ENCODE data around the gene PCMT1. TPM values are rescaled to one million over a fixed set of nuclear protein-coding genes. Genes with fewer than 3 reads are reported as not detected.
A peak's percentile ranks its signal among the peaks of the same experiment; 100 is the strongest.
"Not testable (repeated sequence)": the region's sequence is repeated elsewhere in the genome, so short reads cannot be mapped to it uniquely, and the experiment has no call there.

The PCMT1 gene
- total RNA-seq, 1 donor = 104 TPM

DNA sequence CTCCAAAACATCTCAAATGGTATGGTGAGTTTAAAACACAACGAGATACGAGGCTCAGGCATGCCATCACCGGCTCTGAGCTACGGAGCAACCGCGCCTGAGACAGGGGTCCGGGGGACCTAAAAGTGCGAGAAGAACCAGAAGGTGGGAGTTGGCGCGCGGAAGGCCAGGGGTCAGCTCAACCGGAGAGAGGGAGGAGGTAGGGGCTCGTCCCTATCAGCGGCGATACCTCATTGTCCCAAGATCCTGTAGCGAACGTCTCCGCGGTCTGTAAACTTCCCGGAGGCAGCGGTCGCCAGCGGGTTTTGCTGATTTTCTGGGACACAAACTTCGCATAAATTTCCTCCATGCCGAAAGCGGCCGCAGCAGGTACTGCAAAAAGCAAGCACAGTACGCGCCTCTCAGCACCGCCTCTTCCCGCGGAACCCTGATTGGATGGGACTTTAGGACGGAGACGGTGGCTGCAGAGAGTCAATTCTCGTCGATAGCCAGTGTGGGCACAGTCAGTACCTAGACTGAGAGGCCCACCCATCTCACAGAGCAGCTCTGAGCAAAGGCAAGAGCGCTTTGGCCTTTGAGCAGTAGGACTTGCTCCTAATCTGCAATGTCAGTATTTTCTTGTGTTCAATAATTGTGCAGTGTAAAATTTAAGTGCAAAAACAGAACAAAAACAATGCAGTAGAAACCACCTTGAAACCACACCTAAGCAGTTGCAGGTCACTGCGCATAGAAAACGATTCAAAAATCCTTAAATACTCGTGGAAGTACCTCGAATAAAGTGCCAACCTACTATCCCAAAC, 3.2 kb upstream of the PCMT1 start, which contains the start of gene NUP43:
TSS of gene NUP43 (minus strand) at position 383 of the 800 bp plus-strand sequence. CDS start at position 349, 34 bp downstream.
- peak within 1 kb of the TSS; percentile 90 for H3K4me3 ChIP-seq (ENCODE audit: insufficient read depth, low read length)
- H3K79me2 ChIP-seq (ENCODE audit: insufficient read depth, low read length) = peaks cover 35% of the 10 kb centered on the region
- H3K27me3 ChIP-seq (ENCODE audit: insufficient read depth, low read length) = no peaks in the 10 kb centered on the region
- peak; percentile 95 for DNase-seq (ENCODE audit: insufficient read length, low spot score, missing footprints)
- TF ChIP-seq, protein P1, sequence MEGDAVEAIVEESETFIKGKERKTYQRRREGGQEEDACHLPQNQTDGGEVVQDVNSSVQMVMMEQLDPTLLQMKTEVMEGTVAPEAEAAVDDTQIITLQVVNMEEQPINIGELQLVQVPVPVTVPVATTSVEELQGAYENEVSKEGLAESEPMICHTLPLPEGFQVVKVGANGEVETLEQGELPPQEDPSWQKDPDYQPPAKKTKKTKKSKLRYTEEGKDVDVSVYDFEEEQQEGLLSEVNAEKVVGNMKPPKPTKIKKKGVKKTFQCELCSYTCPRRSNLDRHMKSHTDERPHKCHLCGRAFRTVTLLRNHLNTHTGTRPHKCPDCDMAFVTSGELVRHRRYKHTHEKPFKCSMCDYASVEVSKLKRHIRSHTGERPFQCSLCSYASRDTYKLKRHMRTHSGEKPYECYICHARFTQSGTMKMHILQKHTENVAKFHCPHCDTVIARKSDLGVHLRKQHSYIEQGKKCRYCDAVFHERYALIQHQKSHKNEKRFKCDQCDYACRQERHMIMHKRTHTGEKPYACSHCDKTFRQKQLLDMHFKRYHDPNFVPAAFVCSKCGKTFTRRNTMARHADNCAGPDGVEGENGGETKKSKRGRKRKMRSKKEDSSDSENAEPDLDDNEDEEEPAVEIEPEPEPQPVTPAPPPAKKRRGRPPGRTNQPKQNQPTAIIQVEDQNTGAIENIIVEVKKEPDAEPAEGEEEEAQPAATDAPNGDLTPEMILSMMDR (IDR thresholded peaks at IDR 0.05; ENCODE audit: extremely low read depth, low read depth, low read length) = peak; percentile 51
- peaks cover 11% of the 10 kb centered on the region for H3K4me1 ChIP-seq (ENCODE audit: insufficient read depth, low read length)
- H3K9me3 ChIP-seq (ENCODE audit: low read depth, low read length) = no peaks in the 10 kb centered on the region
- H3K36me3 ChIP-seq (ENCODE audit: insufficient read depth, low read length) = peaks cover 17% of the 10 kb centered on the region
- peaks cover 7% of the 10 kb centered on the region for H4K20me1 ChIP-seq (ENCODE audit: insufficient read depth, low read length)
- peak within 1 kb of the TSS; percentile 97 for H2AFZ ChIP-seq (ENCODE audit: low read length)
- H3K4me2 ChIP-seq (ENCODE audit: insufficient read depth, low read length) = peak within 1 kb of the TSS; percentile 91
- peak within 1 kb of the TSS; percentile 68 for H3K27ac ChIP-seq (ENCODE audit: low read depth, low read length)

DNA sequence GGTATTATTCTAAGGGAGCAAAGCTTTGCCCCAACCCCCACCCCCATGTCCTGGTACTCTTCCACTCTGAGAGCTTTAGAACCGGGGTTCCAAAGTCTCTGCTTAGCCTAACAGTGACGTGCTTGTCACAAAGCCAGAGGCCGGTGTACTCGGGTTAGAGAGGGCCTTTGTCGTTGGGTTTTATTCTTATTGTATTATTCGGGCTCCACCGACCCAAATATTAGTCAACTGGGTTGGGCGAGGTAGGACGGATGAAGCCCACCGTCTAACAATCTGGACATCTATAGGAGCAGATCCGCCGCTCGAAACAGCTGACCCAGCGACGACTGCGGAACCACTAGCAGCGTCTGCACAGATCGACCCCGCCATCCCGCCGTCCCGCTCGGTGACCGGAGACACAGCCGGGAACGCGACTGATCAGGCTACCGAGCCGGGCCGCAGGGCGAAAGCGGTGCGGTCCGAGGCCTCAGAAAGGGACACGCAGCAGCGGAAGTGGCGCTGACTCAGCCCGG, 403 bp upstream of the PCMT1 start:
- not testable (repeated sequence) for H3K9me3 ChIP-seq (ENCODE audit: low read depth, low read length); H3K36me3 ChIP-seq (ENCODE audit: insufficient read depth, low read length); H3K27me3 ChIP-seq (ENCODE audit: insufficient read depth, low read length); DNase-seq (ENCODE audit: insufficient read length, low spot score, missing footprints)
- Histone ChIP-seq H2AFZ (ENCODE audit: low read length) (peak overlapping the region; percentile 77), H3K27ac (ENCODE audit: low read depth, low read length) (peak overlapping the region; percentile 33), H3K4me3 (ENCODE audit: insufficient read depth, low read length) (peak overlapping the region; percentile 95), H3K79me2 (ENCODE audit: insufficient read depth, low read length) (peaks cover 63% of the 10 kb centered on the region), H4K20me1 (ENCODE audit: insufficient read depth, low read length) (peaks cover 17% of the 10 kb centered on the region), H3K4me2 (ENCODE audit: insufficient read depth, low read length) (peak overlapping the region; percentile 65), H3K4me1 (ENCODE audit: insufficient read depth, low read length) (peaks cover 15% of the 10 kb centered on the region)

DNA sequence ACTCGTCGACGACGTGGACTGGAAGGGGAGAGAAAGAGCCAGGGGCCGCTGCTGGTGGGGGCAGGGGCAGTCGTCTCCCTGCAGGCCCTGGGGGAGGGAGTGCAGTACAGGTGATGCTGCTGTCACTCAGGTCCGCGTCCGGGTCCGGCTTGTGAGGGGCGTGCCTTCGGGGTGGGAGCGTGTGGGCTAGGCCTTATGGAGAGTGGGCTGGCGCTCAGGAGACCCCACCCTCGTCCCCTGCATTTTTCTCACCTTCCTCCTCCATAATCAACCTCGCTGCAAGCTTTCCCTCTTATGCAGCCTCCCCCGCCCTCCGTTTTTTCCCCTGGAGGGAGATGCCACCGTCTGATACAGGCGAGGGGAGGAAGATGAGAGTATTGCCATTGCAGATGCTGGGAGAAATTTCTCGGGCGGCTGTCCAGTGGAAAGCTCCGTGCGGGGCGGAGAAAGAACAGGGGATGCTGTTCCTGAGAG, 632 bp downstream of the PCMT1 start:
- H3K27ac ChIP-seq (ENCODE audit: low read depth, low read length) = peak overlapping the region; percentile 47
- TF ChIP-seq, protein P1 (IDR thresholded peaks at IDR 0.05; ENCODE audit: extremely low read depth, low read depth, low read length) = no peak
- H3K4me1 ChIP-seq (ENCODE audit: insufficient read depth, low read length) = peaks cover 15% of the 10 kb centered on the region
- H3K9me3 ChIP-seq (ENCODE audit: low read depth, low read length) = no peaks in the 10 kb centered on the region
- peak overlapping the region; percentile 95 for H3K4me3 ChIP-seq (ENCODE audit: insufficient read depth, low read length)
- DNase-seq (ENCODE audit: insufficient read length, low spot score, missing footprints) = peak; percentile 90
- H3K79me2 ChIP-seq (ENCODE audit: insufficient read depth, low read length) = peaks cover 68% of the 10 kb centered on the region
- no peaks in the 10 kb centered on the region for H3K36me3 ChIP-seq (ENCODE audit: insufficient read depth, low read length)
- no peaks in the 10 kb centered on the region for H3K27me3 ChIP-seq (ENCODE audit: insufficient read depth, low read length)
- H2AFZ ChIP-seq (ENCODE audit: low read length) = peak overlapping the region; percentile 93
- peak overlapping the region; percentile 90 for H3K4me2 ChIP-seq (ENCODE audit: insufficient read depth, low read length)
- H4K20me1 ChIP-seq (ENCODE audit: insufficient read depth, low read length) = peaks cover 18% of the 10 kb centered on the region

DNA sequence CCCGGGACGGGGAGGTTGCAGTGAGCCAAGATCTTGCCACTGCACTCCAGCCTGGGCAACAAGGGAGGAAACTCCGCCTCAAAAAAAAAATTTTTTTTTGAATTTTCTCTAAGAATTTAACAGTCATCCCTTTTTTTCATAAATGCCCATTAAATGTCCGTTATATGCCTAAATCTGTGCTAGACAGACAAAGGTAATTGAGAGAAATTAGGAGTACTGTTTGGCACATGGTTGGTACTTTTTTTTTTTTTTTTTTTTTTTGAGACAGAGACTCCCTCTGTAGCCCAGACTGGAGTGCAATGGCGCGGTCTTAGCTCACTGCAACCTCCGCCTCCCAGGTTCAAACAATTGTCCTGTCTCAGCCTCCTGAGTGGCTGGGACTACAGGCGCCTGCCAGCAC, 1.7 kb downstream of the PCMT1 start:
- Histone ChIP-seq H3K4me3 (ENCODE audit: insufficient read depth, low read length) (peak overlapping the region; percentile 95), H4K20me1 (ENCODE audit: insufficient read depth, low read length) (peaks cover 27% of the 10 kb centered on the region), H3K4me1 (ENCODE audit: insufficient read depth, low read length) (peaks cover 9% of the 10 kb centered on the region), H3K4me2 (ENCODE audit: insufficient read depth, low read length) (peak overlapping the region; percentile 90), H3K9me3 (ENCODE audit: low read depth, low read length) (no peaks in the 10 kb centered on the region), H2AFZ (ENCODE audit: low read length) (no peak overlapping the region), H3K27me3 (ENCODE audit: insufficient read depth, low read length) (no peaks in the 10 kb centered on the region), H3K36me3 (ENCODE audit: insufficient read depth, low read length) (no peaks in the 10 kb centered on the region), H3K79me2 (ENCODE audit: insufficient read depth, low read length) (peaks cover 68% of the 10 kb centered on the region), H3K27ac (ENCODE audit: low read depth, low read length) (peak overlapping the region; percentile 47)
- DNase-seq (ENCODE audit: insufficient read length, low spot score, missing footprints) = no peak
- TF ChIP-seq, protein P1 (IDR thresholded peaks at IDR 0.05; ENCODE audit: extremely low read depth, low read depth, low read length) = no peak

DNA sequence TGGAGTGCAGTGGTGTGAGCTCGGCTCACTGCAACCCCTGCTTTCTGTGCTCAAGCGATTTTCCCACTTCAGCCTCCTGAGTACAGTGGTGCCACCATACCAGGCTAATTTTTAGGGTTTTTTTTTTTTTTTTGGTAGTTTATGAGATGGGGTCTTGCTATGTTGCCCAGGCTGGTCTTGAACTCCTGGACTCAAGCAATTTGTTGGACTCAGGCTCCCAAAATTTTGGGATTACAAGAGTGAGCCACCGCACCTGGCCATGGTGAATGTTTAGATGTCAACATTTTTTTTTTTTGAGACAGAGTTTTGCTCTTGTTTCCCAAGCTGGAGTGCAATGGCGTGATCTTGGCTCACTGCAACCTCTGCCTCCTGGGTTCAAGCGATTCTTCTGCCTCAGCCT, 2.4 kb downstream of the PCMT1 start:
- not testable (repeated sequence) for H3K4me2 ChIP-seq (ENCODE audit: insufficient read depth, low read length); H3K9me3 ChIP-seq (ENCODE audit: low read depth, low read length)
- peaks cover 27% of the 10 kb centered on the region for H4K20me1 ChIP-seq (ENCODE audit: insufficient read depth, low read length)

More for the DNA sequence above, 2.4 kb downstream of the PCMT1 start:
- peaks cover 74% of the 10 kb centered on the region for H3K79me2 ChIP-seq (ENCODE audit: insufficient read depth, low read length)
- H3K4me1 ChIP-seq (ENCODE audit: insufficient read depth, low read length); H3K36me3 ChIP-seq (ENCODE audit: insufficient read depth, low read length); H3K27me3 ChIP-seq (ENCODE audit: insufficient read depth, low read length); H2AFZ ChIP-seq (ENCODE audit: low read length); DNase-seq (ENCODE audit: insufficient read length, low spot score, missing footprints); H3K27ac ChIP-seq (ENCODE audit: low read depth, low read length); H3K4me3 ChIP-seq (ENCODE audit: insufficient read depth, low read length): not testable (repeated sequence)

Data from osteoblast (primary cell).